ENCODE results near the gene PTPRN2. TPM values are rescaled to one million over a fixed set of nuclear protein-coding genes. Genes with fewer than 3 reads are reported as not detected.
"Not testable (repeated sequence)": the region's sequence is repeated elsewhere in the genome, so short reads cannot be mapped to it uniquely, and the experiment has no call there.

The PTPRN2 gene
- total RNA-seq (2014; rRNA removed; shearing (Covaris generic)) = 0.16 TPM in 1 of 2 replicates, not detected in the other
- 0.05 and 0.10 TPM in 2 replicates for polyA plus RNA-seq (2015; cell fraction: cytosol; rRNA removed)
- not detected in 2 replicates for polyA plus RNA-seq (2015; cell fraction: nucleus; rRNA removed)

DNA sequence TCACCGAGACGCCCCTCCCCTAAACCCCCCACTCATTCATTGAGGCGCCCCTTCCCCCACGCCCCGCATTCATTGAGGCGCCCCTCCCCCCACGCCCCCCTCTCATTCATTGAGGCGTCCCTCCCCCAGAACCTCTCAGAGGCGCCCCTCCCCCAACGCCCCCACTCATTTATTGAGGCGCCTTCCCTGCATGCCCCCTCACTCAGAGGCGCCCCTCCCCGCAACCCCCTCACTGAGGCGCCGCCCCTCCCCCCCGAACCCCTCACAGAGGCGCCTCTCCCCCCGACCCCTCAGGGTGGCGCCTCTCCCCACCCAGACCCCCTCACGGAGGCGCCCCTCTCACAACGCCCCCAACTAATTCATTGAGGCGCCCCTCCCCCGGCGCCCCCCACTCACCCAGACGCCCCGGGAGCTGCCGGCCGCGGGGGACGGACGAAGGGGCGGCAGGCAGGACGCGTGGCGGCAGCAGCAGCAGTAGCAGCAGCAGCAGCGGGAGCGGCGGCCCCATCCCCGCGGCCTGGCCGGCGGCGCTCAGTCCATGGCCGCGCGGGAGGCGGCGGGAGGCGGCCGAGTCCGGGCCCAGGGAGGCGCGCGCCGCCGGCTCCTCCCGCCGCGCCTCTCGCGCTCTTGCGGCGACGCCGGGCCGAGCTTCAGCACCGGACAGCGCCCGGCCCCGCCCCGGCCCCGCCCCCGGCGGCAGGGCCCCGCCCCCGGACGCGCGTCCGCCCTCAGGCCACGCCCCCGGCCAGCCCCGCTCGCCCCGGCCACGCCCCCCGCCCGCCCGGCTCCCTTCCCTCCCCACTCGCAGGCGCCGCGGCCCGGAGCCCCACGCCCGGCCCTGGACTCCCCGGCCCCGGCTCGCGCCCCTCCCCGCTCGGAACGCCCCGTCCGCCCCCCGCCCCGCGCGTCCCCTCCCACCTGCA is at the start of gene PTPRN2:
Gene PTPRN2 (minus strand): TSS at position 662 of the 923 bp plus-strand sequence.
- in situ Hi-C loops (cut with HindIII; ENCODE audit: low pct_unique_long_range_greater_than_20kb, low sequenced_read_pairs) = no loop called here
- peak; percentile 55 for DNase-seq (ENCODE audit: low read depth, low spot score)

DNA sequence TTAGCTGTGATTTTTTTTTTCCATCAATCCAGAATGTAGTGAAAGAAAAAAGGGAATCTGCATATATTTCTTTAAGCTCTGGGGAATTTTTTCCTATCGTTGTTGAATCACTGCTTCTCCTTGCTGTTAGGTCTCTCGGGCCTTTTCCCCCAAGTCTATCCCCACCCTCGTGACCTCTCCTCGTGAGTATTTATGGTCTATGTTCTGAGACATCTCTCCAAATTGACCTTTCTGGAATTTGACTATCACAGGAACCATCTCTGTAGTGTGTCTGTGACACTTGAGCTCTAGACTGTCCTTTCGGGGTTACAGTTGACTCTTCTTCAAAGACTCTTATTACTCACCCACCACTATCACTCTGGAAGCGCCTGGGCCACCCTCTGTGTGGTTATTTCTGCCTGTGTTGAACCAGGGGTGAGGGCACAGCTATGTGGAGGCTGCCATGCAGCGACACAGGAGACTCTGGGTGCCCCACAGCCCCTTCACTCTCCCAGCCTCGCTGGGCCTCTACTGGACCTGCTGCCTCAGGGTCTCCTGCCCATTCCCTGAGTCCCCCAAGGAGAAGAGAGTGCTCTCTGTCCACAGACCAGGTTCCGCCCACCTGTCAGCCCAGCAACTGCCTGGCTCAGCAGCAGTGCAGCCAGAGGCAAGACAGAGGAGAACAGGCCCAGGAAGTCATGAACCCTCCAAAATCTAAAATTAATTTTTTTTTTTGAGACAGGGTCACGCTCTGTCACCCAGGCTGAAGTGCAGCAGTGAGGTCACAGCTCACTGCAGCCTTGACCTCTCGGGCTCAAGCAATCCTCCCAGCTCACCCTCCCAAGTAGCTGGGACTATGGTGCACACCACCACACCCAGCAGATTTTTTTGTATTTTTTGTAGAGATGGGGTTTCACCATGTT is 45.7 kb upstream of the PTPRN2 start:
- in situ Hi-C loops (cut with HindIII; ENCODE audit: low pct_unique_long_range_greater_than_20kb, low sequenced_read_pairs) = no loop called here
- DNase-seq (ENCODE audit: low read depth, low spot score) = peak; percentile 63

GRCh38 chr7:158631574-158632195 is 44.1 kb upstream of the PTPRN2 start:
- in situ Hi-C loops (cut with HindIII; ENCODE audit: low pct_unique_long_range_greater_than_20kb, low sequenced_read_pairs) = no loop called here
- DNase-seq (ENCODE audit: low read depth, low spot score) = no peak

DNA sequence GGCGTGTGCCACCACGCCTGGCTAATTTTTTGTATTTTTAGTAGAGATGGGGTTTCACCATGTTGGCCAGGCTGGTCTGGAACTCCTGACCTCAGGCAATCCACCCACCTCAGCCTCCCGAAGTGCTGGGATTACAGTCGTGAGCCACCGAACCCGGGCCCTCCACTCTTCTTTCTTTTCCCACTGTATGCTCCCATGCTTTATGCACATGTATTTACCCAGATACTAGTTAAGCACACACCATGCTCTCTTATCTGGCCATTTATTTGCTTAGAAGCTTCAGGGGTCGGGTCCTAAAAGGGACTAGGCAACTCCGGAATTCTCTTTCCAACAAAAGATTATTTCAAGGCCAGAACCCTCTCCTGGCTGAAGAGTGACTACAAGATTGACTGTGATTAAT is 38.7 kb upstream of the PTPRN2 start:
- in situ Hi-C loops (cut with HindIII; ENCODE audit: low pct_unique_long_range_greater_than_20kb, low sequenced_read_pairs); DNase-seq (ENCODE audit: low read depth, low spot score): not testable (repeated sequence)

DNA sequence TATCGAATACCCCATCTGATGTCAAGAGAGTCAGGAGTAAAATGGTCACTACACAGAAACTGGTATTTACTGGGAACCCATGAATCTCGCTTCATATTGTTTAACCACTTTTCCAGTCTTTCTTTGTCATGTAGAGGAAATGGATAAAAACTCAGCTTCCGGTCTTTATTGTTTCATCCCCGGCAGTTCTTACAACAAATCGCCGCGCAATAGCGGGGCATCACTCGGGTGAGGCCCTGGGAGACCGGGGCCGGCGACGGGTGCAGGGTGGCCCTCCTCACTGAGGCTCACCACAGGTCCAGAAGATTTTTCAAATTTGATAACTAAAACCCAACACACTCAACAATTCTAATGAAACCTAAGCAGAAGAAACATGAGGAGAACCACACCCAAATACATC is 35.6 kb upstream of the PTPRN2 start:
- in situ Hi-C loops (cut with HindIII; ENCODE audit: low pct_unique_long_range_greater_than_20kb, low sequenced_read_pairs) = no loop called here
- DNase-seq (ENCODE audit: low read depth, low spot score) = no peak

- no peak for DNase-seq (ENCODE audit: low read depth, low spot score)
Measured at GRCh38 chr7:158620839-158621441, 33.3 kb upstream of the PTPRN2 start.

GRCh38 chr7:158620418-158620817 is 32.8 kb upstream of the PTPRN2 start:
- in situ Hi-C loops (cut with HindIII; ENCODE audit: low pct_unique_long_range_greater_than_20kb, low sequenced_read_pairs) = no loop called here
- no peak for DNase-seq (ENCODE audit: low read depth, low spot score)

More at GRCh38 chr7:158620839-158621441, 33.3 kb upstream of the PTPRN2 start:
- in situ Hi-C loops (cut with HindIII; ENCODE audit: low pct_unique_long_range_greater_than_20kb, low sequenced_read_pairs) = no loop called here

GRCh38 chr7:158618745-158619140 is 31.1 kb upstream of the PTPRN2 start:
- in situ Hi-C loops (cut with HindIII; ENCODE audit: low pct_unique_long_range_greater_than_20kb, low sequenced_read_pairs) = no loop called here

DNA sequence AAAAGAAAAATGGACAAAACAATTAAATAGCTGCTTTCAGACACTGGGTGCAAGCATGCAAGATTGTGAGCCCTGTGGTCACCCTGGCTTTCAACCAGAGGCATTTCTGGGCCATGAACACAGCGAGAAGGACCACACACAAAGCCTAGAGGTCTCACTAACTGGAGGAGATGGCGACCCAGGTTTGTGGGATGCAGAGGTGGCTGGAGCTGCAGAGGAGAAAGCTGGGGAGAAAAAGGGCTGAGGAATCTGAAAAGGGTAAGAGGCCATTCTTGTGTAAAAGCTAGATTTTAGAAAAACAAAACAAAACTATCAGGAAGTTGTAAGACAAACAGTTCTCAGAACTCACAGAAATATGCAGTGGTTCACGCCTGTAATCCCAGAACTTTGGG is 30.1 kb upstream of the PTPRN2 start:
- no peak for DNase-seq (ENCODE audit: low read depth, low spot score)
- in situ Hi-C loops (cut with HindIII; ENCODE audit: low pct_unique_long_range_greater_than_20kb, low sequenced_read_pairs) = no loop called here

More at GRCh38 chr7:158618745-158619140, 31.1 kb upstream of the PTPRN2 start:
- DNase-seq (ENCODE audit: low read depth, low spot score) = no peak

GRCh38 chr7:158616050-158616449 is 28.4 kb upstream of the PTPRN2 start:
- DNase-seq (ENCODE audit: low read depth, low spot score) = no peak
- in situ Hi-C loops (cut with HindIII; ENCODE audit: low pct_unique_long_range_greater_than_20kb, low sequenced_read_pairs) = no loop called here

DNA sequence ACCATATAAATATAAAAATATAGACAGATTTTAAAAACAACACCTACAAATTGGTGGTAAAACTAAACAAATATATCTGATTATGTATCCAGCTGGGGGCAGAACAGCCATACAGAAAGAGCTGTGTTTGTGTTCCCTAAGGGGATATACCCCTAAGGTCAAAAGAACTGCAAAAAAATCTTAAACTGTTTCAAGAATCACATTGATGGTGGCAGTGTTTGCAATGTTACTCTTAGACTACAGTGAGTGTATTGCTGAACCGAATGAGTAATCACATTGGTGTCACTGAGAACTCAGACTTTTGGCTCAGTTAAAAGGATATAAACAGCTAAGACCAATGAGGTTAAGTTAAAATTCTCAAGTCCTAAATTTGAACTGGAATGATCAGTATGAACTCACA is 27.1 kb upstream of the PTPRN2 start:
- in situ Hi-C loops (cut with HindIII; ENCODE audit: low pct_unique_long_range_greater_than_20kb, low sequenced_read_pairs) = no loop called here
- DNase-seq (ENCODE audit: low read depth, low spot score) = no peak

- in situ Hi-C loops (cut with HindIII; ENCODE audit: low pct_unique_long_range_greater_than_20kb, low sequenced_read_pairs) = no loop called here
- no peak for DNase-seq (ENCODE audit: low read depth, low spot score)
Measured at GRCh38 chr7:158613481-158613880, 25.9 kb upstream of the PTPRN2 start.

- DNase-seq (ENCODE audit: low read depth, low spot score) = no peak
- in situ Hi-C loops (cut with HindIII; ENCODE audit: low pct_unique_long_range_greater_than_20kb, low sequenced_read_pairs) = no loop called here
Measured at GRCh38 chr7:158612546-158612945, 24.9 kb upstream of the PTPRN2 start.

DNA sequence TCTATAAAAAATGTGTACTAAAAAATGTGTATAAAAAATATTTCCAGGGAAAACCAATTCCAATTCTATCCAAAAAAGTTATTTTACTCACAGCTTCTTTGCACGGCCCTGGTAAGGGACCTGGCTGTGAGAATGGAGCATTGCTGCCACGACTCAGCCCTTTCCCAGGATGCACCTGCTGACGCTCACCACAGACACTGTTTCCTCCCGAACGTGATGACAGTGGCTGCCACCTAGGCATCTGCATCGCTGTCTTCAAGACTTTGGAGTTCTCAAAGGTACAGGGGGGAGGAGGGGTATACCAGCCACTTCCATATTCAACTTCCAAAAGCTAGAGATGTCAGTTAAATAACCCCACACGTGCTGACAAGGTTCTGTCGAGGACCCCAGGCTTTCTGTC is 23.9 kb upstream of the PTPRN2 start:
- DNase-seq (ENCODE audit: low read depth, low spot score) = no peak
- in situ Hi-C loops (cut with HindIII; ENCODE audit: low pct_unique_long_range_greater_than_20kb, low sequenced_read_pairs) = no loop called here

GRCh38 chr7:158609313-158609974 is 21.8 kb upstream of the PTPRN2 start:
- in situ Hi-C loops (cut with HindIII; ENCODE audit: low pct_unique_long_range_greater_than_20kb, low sequenced_read_pairs) = no loop called here
- DNase-seq (ENCODE audit: low read depth, low spot score) = no peak

GRCh38 chr7:158607563-158607962 is 19.9 kb upstream of the PTPRN2 start:
- no peak for DNase-seq (ENCODE audit: low read depth, low spot score)
- in situ Hi-C loops (cut with HindIII; ENCODE audit: low pct_unique_long_range_greater_than_20kb, low sequenced_read_pairs) = no loop called here

Measured in SK-MEL-5 (cell line).